Cardiac muscle cell (in vitro differentiated cells and primary cell): ENCODE data around the gene FBXL7. TPM values are rescaled to one million over a fixed set of nuclear protein-coding genes. Genes with fewer than 3 reads are reported as not detected.

ENCODE experiments used
- DNase-seq, 2 donors: peaks; one replicate each; pipeline versions ENCODE4 v3.0.0 to v3.0.0-alpha.2; 2010 to 2017; ENCODE audit warnings: low read depth in 1 of 2, low spot score in 1 of 2
- H3K27ac ChIP-seq: fragments of 200-600 bp; sonication (generic); 2 replicates; pipeline ENCODE4 v1.5.1; 2016
- H3K27me3 ChIP-seq: fragments of 200-600 bp; sonication (generic); 2 replicates; pipeline ENCODE4 v1.6.0; 2016; ENCODE audit warnings: control low read depth
- H3K36me3 ChIP-seq: fragments of 200-600 bp; sonication (generic); 2 replicates; pipeline ENCODE4 v1.5.1; 2016; ENCODE audit warnings: control low read depth
- H3K4me1 ChIP-seq: fragments of 200-600 bp; sonication (generic); 2 replicates; pipeline ENCODE4 v1.8.1; 2017; ENCODE audit warnings: low read depth, mild to moderate bottlenecking, mixed run types
- H3K4me3 ChIP-seq: fragments of 200-600 bp; sonication (generic); 2 replicates; pipeline ENCODE4 v1.5.1; 2016; ENCODE audit warnings: mild to moderate bottlenecking
- H3K9me3 ChIP-seq: fragments of 200-600 bp; sonication (generic); 2 replicates; pipeline ENCODE4 v1.5.1; 2017; ENCODE audit warnings: low read depth, mild to moderate bottlenecking, control low read depth
- polyA plus RNA-seq: library from polyadenylated mRNA; unstranded; fragments of >200 nt; fragmentation: Nextera tagmentation; extraction: Ambion mirVana; gene quantifications from 2 replicates; pipeline ENCODE4 v1.2.1, GENCODE V29; 2016
- total RNA-seq: library from RNA; depleted of rRNA; stranded (reverse); fragments of >200 nt; gene quantifications from 2 replicates; pipeline ENCODE4 v1.2.3, GENCODE V29; 2016
- TF ChIP-seq, protein P1 (sequence below): IDR thresholded peaks from 2 replicates; pipeline ENCODE4 v1.5.1; 2012; ENCODE audit warnings: low read depth, mild to moderate bottlenecking, low read length

FBXL7 gene
- total and polyA plus RNA-seq, 2 experiments from 2014 or later = 16.7 to 22.5 TPM

DNA sequence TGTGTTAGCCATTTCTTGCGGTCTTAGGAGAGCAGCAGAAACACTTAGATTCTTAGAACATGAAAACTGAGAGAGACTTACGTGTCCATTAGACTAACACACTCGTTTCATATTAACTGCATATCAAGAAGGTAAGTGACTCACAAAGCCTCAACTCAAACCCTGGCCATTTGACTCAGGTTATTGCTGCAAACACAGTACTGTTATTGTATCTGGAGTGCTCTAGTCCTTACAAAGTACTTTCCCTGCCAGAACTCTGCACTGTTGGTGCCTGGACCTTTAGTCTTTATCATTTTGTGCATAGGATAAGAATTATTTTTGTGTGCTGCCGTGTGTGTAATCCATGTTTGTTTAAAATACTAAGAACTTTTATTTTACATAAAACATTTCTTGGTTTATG, 155.7 kb downstream of the FBXL7 start:
- Histone ChIP-seq H3K4me1 (no peaks in the 10 kb centered on the region), H3K4me3 (no peak overlapping the region), H3K36me3 (no peaks in the 10 kb centered on the region), H3K9me3 (no peaks in the 10 kb centered on the region), H3K27me3 (no peaks in the 10 kb centered on the region), H3K27ac (no peak overlapping the region)
- TF ChIP-seq, protein P1, sequence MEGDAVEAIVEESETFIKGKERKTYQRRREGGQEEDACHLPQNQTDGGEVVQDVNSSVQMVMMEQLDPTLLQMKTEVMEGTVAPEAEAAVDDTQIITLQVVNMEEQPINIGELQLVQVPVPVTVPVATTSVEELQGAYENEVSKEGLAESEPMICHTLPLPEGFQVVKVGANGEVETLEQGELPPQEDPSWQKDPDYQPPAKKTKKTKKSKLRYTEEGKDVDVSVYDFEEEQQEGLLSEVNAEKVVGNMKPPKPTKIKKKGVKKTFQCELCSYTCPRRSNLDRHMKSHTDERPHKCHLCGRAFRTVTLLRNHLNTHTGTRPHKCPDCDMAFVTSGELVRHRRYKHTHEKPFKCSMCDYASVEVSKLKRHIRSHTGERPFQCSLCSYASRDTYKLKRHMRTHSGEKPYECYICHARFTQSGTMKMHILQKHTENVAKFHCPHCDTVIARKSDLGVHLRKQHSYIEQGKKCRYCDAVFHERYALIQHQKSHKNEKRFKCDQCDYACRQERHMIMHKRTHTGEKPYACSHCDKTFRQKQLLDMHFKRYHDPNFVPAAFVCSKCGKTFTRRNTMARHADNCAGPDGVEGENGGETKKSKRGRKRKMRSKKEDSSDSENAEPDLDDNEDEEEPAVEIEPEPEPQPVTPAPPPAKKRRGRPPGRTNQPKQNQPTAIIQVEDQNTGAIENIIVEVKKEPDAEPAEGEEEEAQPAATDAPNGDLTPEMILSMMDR = no peak
- no peak for DNase-seq

DNA sequence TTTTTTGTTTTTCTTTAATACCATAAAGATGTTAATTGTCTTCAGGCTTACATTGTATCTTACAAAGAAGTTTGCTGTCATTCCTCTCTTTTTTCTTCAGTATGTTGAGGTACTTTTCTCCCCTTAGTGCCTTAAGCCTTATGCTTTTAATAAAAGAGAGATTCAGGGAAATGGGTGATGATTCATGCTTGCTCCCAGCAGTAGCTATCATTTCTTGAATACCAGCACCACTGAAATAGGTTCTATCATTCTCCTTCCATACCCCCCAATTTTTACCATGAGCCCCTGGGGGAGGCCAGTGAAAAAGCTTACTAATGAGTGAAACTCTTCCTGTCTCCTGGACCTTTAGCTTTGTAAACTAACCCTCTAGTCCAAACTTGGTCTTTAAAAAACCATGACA, 165.0 kb downstream of the FBXL7 start:
- no peak for DNase-seq
- Histone ChIP-seq H3K36me3 (no peaks in the 10 kb centered on the region), H3K9me3 (no peaks in the 10 kb centered on the region), H3K4me3 (no peak overlapping the region), H3K27ac (no peak overlapping the region), H3K27me3 (no peaks in the 10 kb centered on the region), H3K4me1 (no peaks in the 10 kb centered on the region)
- TF ChIP-seq, protein P1 = no peak

DNA sequence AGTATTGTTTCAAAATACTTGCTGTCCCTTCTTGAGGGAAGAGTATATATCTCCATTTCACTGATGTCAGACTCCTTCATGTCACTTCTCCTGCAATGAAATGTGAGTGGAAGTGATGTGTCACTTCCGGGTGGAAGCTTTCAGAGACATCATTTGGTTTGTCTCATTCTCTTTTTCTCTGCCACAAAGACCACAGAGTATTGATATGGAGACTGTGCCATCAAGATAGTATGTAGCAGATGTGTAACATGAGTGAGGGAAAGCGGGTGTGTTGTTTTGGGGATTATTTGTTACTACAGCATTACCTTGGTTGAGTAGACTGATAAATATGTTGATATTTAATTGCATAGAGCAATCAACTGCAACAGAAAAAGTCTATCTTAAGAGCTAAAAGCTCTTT, 169.8 kb downstream of the FBXL7 start:
- H3K27me3 ChIP-seq = no peaks in the 10 kb centered on the region
- H3K36me3 ChIP-seq = no peaks in the 10 kb centered on the region
- H3K4me3 ChIP-seq = no peak overlapping the region
- DNase-seq = no peak
- H3K4me1 ChIP-seq = peaks cover 15% of the 10 kb centered on the region
- TF ChIP-seq, protein P1 = no peak
- H3K9me3 ChIP-seq = no peaks in the 10 kb centered on the region
- no peak overlapping the region for H3K27ac ChIP-seq

DNA sequence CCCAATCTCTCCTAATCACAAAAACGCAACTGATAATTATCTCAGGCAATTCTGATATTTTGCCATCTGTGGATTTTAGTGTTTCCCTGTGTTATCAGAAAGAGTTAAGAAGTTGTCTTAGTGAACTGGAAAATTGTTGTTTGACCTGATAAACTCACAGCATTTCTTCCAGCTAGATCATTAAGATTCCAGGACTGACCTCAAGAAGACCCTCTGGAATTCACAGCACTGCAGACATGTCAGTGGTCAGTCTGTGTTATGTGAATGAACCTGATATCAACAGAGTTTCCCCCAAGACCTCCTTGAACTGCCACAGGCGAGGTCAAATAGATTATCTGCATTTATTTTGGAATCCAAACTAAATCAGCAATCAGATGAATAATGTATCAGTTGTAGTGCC, 174.7 kb downstream of the FBXL7 start:
- Histone ChIP-seq H3K27me3 (no peaks in the 10 kb centered on the region), H3K36me3 (no peaks in the 10 kb centered on the region), H3K27ac (peak overlapping the region; percentile 8), H3K4me1 (peaks cover 26% of the 10 kb centered on the region), H3K9me3 (no peaks in the 10 kb centered on the region), H3K4me3 (no peak overlapping the region)
- no peak for DNase-seq
- TF ChIP-seq, protein P1 = no peak

DNA sequence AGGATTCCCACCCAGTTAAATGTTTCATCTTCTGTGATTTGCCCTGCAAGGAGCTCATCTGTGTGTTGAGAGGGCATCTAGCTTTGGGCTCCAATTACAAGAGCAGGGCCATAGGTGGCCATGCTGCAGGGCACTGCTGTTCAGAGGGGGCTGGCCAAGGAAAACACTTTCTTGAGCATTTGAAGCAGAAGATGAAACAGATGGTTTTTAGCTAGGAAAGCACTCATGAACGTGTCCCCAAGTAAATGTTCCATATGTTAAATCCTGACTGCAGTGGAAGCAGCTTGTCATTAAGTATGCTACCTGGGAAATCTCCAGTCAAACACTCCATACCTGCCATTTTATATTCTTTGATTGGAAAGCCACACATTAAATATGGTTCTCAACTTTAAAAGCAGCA, 176.6 kb downstream of the FBXL7 start:
- DNase-seq = no peak
- no peak overlapping the region for H3K4me3 ChIP-seq
- H3K9me3 ChIP-seq = no peaks in the 10 kb centered on the region
- no peak overlapping the region for H3K27ac ChIP-seq
- TF ChIP-seq, protein P1 = no peak
- H3K27me3 ChIP-seq = no peaks in the 10 kb centered on the region
- H3K4me1 ChIP-seq = peaks cover 36% of the 10 kb centered on the region
- H3K36me3 ChIP-seq = no peaks in the 10 kb centered on the region

DNA sequence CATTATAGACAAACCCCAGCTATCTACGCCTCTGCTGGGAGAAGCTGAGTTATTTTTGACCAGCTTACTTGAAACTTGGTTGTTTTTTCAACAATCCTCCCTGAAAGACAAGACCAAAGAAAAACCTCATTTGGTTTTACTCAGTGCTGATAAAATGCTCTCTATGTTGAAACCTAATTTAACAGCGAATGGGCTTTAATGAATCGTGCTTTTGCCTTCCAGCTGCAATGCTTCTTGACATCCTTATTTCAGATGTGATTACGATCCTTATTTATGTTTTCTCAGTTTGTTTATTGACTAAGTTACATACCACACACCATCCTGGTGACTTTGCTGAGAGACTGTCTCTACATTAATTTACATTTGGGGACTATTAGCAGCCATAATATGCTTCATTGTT, 179.2 kb downstream of the FBXL7 start:
- no peaks in the 10 kb centered on the region for H3K36me3 ChIP-seq
- no peaks in the 10 kb centered on the region for H3K27me3 ChIP-seq
- peak in 1 of 2 donors; percentile 18 for DNase-seq
- no peak overlapping the region for H3K27ac ChIP-seq
- H3K4me1 ChIP-seq = peaks cover 27% of the 10 kb centered on the region
- H3K4me3 ChIP-seq = no peak overlapping the region
- H3K9me3 ChIP-seq = no peaks in the 10 kb centered on the region
- TF ChIP-seq, protein P1 = no peak
